ENCODE data around the gene HOXD10.

The HOXD10 gene

GRCh38 chr2:176089843-176090395 is 26.7 kb upstream of the HOXD10 start:
- ChIA-PET CTCF (interaction anchor here (2.0 to 3.6 kb wide), 6 partner anchors 7 to 728 kb away, joined by 5 to 55 read pairs (median 14); no protein-coding TSS in a partner anchor), POLR2A (no interaction called here)
- no peak for TF ChIP-seq CTCF (IDR thresholded peaks at IDR 0.05; ENCODE audit: insufficient read depth, low read length, missing control alignments)
- no peak for DNase-seq (ENCODE audit: low read depth, low spot score)
- no peak overlapping the region for H3K4me3 ChIP-seq (ENCODE audit: low read depth, low read length)

- POLR2A ChIA-PET: no interaction called here
- no peak for DNase-seq (ENCODE audit: low read depth, low spot score)
- TF ChIP-seq CTCF (IDR thresholded peaks at IDR 0.05; ENCODE audit: insufficient read depth, low read length, missing control alignments): no peak
- H3K4me3 ChIP-seq (ENCODE audit: low read depth, low read length): no peak overlapping the region
- CTCF ChIA-PET: no interaction called here
Measured at GRCh38 chr2:176090862-176091261, 25.7 kb upstream of the HOXD10 start.

GRCh38 chr2:176091329-176092258 is 25.0 kb upstream of the HOXD10 start:
- ChIA-PET CTCF (interaction anchor here (0.6 to 1.4 kb wide), 3 partner anchors 401 to 842 kb away, joined by 3 read pairs; no protein-coding TSS in a partner anchor), POLR2A (no interaction called here)
- TF ChIP-seq CTCF (IDR thresholded peaks at IDR 0.05; ENCODE audit: insufficient read depth, low read length, missing control alignments): no peak
- DNase-seq (ENCODE audit: low read depth, low spot score): no peak
- H3K4me3 ChIP-seq (ENCODE audit: low read depth, low read length): no peak overlapping the region

- DNase-seq (ENCODE audit: low read depth, low spot score): no peak
- ChIA-PET POLR2A (no interaction called here), CTCF (interaction anchor here (0.7 to 1.4 kb wide), 3 partner anchors 402 to 405 kb away, joined by 3 read pairs; no protein-coding TSS in a partner anchor)
- TF ChIP-seq CTCF (IDR thresholded peaks at IDR 0.05; ENCODE audit: insufficient read depth, low read length, missing control alignments): no peak
- H3K4me3 ChIP-seq (ENCODE audit: low read depth, low read length): no peak within 1 kb of the TSS
Measured at GRCh38 chr2:176092270-176093144, 24.1 kb upstream of the HOXD10 start, which contains the start of gene HOXD13. Gene HOXD13, plus strand, starts transcription at chr2:176092721. Its CDS starts 170 bp downstream, at chr2:176092891.

GRCh38 chr2:176093145-176093897 is 23.3 kb upstream of the HOXD10 start:
- ChIA-PET POLR2A (no interaction called here), CTCF (interaction anchor here (0.7 to 6.3 kb wide), 5 partner anchors 402 to 727 kb away, joined by 3 to 82 read pairs (median 3); no protein-coding TSS in a partner anchor)
- no peak for DNase-seq (ENCODE audit: low read depth, low spot score)
- no peak overlapping the region for H3K4me3 ChIP-seq (ENCODE audit: low read depth, low read length)
- peak; percentile 6 for TF ChIP-seq CTCF (IDR thresholded peaks at IDR 0.05; ENCODE audit: insufficient read depth, low read length, missing control alignments)
